Measurements from ENCODE around the gene KTI12.
"Not testable (repeated sequence)": the region's sequence is repeated elsewhere in the genome, so short reads cannot be mapped to it uniquely, and the experiment has no call there.

The KTI12 gene, protein sequence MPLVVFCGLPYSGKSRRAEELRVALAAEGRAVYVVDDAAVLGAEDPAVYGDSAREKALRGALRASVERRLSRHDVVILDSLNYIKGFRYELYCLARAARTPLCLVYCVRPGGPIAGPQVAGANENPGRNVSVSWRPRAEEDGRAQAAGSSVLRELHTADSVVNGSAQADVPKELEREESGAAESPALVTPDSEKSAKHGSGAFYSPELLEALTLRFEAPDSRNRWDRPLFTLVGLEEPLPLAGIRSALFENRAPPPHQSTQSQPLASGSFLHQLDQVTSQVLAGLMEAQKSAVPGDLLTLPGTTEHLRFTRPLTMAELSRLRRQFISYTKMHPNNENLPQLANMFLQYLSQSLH

DNA sequence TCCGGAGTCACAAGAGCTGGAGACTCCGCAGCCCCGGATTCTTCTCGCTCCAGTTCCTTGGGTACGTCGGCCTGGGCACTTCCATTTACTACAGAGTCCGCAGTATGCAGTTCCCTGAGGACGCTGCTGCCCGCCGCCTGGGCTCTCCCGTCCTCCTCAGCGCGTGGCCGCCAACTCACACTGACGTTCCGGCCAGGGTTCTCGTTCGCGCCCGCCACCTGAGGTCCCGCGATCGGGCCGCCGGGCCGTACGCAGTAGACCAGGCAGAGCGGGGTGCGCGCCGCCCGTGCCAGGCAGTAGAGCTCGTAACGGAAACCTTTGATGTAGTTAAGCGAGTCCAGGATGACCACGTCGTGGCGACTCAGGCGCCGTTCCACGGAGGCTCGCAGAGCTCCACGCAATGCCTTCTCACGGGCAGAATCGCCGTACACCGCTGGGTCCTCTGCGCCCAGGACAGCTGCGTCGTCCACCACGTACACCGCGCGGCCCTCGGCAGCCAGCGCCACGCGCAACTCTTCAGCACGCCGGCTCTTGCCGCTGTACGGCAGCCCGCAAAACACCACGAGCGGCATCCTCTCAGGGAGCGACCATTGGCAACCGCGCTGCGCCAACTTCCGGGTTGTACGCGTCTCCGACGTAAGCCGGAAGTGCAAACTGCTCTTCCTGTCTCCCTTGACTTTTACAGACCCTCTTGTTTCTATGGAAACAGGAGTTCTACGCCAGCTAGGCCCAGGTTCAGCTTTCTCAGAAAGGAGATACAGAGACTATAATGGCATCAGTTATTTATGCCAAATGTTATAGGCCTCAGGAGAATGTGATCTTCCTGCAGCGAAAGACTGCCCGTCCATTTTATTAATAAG, at the start of gene KTI12:
Gene KTI12 (minus strand): TSS at position 621 of the 860 bp plus-strand sequence. CDS start 49 bp downstream, at position 572.
- in situ Hi-C loops (cut with HindIII; ENCODE audit: low sequenced_read_pairs) = loop anchor here (5.0 kb wide), 1 partner anchor 46 kb away; no protein-coding TSS in a partner anchor

DNA sequence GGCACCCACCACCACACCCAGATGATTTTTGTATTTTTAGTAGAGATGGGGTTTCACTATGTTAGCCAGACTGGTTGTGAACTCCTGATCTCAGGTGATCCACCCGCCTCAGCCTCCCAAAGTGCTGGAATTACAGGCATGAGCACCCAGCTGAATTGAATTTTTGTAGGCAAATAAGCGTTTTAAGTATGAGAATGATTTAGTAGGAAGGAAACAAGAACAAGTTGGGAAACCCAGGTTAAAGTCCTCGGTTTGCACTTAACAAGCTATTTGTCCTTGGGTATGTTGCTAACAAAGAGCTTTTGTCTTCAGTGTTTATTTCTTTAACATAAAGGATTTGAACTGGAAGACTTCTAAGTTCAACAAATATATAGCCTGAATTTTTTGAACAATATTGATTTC, 46.4 kb upstream of the KTI12 start:
- in situ Hi-C loops (cut with HindIII; ENCODE audit: low sequenced_read_pairs) = no loop called here

DNA sequence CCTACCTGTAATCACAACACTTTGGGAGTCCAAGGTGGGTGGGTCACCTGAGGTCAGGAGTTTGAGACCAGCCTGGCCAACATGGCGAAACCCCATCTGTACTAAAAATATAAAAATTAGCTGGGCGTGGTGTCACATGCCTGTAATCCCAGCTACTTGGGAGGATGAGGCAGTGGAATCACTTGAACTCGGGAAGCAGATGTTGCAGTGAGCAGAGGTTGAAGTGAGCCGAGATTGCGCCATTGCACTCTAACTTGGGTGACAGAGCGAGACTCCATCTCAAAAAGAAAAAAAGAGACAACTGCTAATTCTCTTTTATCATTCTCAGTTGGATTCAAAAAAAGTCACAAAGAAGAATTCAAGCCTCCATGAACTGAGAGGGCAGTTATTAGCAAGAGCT, 43.7 kb upstream of the KTI12 start:
- in situ Hi-C loops (cut with HindIII; ENCODE audit: low sequenced_read_pairs) = not testable (repeated sequence)

DNA sequence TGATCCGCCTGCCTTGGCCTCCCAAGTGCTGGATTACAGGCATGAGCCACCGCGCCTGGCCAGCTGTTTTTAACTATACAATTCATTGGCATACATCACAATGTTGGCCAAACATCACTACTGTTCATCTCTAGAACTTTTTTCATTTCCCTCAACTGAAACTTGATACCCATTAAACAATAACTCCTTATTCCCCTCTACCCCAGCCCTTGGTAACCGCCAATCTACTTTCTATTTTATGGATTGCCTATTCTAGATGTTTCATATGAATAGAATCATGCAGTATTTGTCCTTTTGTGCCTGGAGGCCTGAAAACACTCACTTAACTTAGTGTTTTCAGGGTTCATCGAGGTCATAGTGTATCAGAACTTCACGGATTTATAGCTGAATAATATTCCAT, 38.7 kb upstream of the KTI12 start:
- in situ Hi-C loops (cut with HindIII; ENCODE audit: low sequenced_read_pairs) = no loop called here

DNA sequence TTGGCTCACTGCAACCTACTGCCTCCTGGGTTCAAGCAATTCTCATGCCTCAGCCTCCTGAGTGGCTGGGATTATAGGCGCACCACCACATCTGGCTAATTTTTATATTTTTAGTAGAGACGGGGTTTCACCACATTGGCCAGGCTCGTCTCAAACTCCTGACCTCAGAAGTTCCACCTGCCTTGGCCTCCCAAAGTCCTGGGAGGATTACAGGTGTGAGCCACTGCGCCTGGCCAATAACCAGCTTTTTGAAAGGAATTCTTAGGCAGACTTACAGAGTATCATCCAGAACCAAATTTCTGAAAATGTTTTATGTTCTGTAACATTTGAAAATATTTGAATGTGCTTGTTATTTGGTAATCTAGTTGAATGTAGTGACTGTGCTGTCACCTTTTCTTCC, 37.1 kb upstream of the KTI12 start:
- in situ Hi-C loops (cut with HindIII; ENCODE audit: low sequenced_read_pairs) = no loop called here

DNA sequence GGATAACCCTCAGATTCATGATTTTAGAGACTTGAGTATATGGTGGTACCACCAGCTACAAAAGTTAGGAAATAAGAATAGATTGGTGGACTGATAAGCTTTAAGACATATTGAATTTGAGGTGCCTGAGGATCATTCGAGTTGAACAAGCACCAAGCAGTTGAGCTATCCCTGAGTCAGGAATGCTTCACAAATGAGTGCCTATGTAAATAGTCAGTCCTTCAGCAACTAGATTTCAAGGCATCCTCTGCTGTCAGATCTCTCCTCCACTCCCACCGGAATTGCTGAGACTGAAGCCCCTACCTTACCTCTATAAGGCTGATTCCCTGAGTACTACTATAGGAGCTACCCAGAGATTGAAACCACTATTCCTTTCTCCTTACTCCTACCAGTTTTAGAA, 29.6 kb upstream of the KTI12 start:
- in situ Hi-C loops (cut with HindIII; ENCODE audit: low sequenced_read_pairs) = no loop called here

DNA sequence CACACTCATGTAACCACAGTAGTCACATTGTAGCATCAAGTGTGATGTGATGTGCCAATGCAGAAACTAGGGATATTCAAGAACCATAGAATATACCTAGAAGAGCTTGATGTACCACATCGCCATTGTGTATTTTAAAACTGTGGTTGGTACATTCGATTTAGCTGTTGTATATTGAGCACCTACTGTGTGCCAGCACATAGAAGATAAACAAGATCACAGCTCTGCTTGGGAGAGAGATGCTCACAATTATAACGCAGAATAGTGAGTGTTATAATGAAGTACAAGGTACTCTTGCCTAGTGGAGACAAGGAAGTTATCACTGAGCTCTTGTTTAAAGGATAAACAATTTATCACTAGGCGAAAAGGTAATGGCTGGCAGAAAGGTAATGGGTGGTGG, 27.2 kb upstream of the KTI12 start:
- in situ Hi-C loops (cut with HindIII; ENCODE audit: low sequenced_read_pairs) = no loop called here

DNA sequence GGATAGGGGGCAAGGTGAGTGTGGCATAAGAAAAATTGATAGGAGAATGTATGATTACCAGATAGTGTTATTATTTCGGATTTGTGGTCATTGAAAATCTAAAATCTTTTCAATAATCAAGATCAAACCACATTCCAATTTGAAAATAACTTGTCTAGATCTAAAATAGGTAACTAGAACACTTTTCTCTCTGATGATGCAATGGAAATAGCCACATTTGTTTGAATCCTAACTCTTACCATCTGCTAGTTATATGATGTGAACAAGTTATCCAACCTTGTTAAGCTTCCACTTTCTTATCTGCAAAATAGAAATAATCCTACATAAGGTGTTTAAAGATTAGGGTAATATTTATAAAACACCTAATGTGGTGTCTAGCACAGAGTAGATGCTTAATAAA, 26.3 kb upstream of the KTI12 start:
- in situ Hi-C loops (cut with HindIII; ENCODE audit: low sequenced_read_pairs) = no loop called here

DNA sequence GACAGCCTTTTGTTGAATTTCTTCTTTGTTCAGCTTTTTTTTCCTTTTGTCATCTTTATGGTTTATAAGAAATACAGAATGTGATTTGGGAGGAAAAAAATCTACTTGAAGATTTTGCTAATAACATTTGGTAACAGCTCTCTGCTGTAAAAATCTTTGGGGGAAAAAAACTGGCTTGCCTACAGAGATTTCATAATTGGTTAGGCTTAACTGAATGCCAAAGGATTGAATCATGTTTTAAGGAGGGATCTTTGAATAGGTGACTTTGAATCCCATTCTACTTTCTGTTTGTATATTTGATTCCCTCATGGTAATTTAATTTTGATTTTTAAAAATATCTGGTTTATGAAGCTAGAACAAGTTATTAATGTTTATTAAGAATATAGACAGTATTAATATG, 25.7 kb upstream of the KTI12 start:
- in situ Hi-C loops (cut with HindIII; ENCODE audit: low sequenced_read_pairs) = no loop called here

DNA sequence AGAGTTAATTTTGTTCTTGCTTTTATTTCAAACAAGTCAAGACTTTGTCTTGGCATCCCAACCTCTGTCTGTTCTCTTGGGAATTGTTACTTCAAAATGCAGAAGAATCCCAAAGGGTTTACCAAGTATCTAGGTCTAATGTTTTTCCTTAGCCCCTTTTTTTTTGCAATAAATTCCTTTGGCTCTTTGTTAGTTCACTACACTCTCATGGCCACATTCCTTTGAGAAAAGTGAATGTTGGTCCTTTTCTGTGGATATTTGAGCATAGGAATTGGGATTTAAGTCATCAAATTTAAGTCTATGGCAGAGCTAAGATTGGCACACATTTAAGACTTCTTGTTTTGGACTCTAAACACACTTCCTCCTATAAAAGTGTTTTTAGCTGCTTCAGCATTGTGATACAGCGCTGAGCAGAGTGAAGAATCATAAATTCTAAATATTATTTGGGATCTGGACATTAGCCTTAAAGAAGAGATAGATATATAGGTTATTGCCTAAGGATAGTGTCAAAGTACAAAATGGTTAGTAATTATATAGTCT, 24.3 kb upstream of the KTI12 start:
- in situ Hi-C loops (cut with HindIII; ENCODE audit: low sequenced_read_pairs) = no loop called here

DNA sequence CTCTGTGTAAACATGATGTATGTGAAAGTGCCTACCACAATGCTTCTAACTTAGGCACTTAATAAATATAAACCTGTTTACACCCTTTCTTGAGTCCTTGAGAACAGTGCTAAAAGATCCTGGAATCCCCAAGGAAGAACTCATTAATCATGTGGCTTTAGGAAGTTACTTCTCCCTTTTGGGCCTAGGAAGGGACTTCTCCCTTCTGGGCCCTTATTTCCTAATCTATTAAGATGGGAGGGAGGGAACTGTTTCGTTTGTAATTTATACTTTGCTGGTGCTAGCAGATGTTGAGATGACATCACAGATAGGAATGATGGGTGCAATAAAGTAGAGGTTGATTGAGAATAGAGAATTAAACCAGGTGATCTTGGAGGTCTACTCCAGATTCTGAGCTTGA, 23.6 kb upstream of the KTI12 start:
- in situ Hi-C loops (cut with HindIII; ENCODE audit: low sequenced_read_pairs) = no loop called here

DNA sequence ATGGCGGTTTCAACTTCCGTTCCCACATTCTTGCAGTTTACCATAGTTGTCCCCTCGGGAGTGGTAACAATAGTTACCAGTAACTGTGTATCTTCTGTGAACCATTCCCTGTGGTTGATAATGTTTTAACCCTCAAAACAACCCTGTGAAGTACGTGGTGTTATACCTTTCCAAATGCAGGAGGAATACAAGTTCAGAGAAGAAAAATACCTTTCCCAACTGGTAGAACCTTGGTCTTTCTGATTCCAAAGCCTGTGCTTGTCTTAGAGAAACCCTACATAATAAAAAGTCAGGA, 23.3 kb upstream of the KTI12 start:
- in situ Hi-C loops (cut with HindIII; ENCODE audit: low sequenced_read_pairs) = no loop called here

DNA sequence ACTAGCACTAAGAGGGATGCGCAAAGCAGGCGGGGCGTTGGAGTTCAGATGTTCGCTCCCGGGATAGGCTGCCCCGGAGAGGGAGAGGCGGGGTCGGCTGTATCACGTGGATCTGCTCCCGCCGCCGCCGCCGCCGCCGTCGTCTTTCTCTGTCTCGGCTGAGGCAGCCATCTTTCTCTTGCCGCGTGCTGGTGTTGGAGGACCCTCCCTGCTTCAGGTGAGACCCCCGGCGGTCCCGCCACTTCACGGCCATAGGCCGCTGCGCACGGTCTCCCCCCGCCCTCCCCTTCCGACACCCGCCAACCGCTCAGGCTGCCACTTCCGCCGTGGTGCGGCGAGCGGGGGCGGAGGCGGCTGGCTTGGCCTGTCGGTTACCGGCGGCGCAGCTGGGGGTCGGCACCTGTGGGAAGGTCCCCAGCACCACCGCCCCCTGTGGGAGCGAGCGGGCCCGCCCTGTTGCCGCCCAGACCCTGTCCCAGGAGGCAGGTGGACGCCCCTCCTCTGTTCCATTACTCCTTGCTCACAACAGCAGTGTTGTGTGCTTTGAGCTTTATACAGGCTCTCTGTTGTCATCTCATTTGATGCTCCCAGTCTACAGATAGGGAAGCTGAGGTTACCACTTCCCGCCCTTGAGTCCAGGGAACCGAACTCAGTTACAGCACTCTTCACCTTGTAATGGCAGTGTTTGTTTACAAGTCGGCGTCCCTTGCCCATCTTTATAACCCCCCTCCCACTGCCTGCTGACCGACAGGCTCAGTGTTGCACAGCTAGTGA, 22.7 kb upstream of the KTI12 start, which contains the start of gene BTF3L4:
Gene BTF3L4 (plus strand): TSS at position 133 of the 774 bp plus-strand sequence. CDS start 3,553 bp downstream, outside the sequence.
- in situ Hi-C loops (cut with HindIII; ENCODE audit: low sequenced_read_pairs) = no loop called here

DNA sequence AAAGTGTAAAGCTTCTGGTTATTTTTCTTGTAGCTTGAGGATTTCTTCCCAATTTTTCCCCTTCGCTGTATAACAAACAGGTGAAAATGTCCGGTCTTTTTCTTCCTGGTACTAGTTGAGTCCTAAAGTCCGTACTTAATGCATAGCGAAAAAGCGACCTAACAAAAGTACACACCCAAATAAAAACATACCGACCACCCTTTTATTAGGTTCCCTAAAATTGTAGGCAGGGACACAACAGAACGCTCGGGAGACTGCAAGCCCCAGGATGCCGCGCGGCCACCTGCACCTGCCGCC, 22.2 kb upstream of the KTI12 start:
- in situ Hi-C loops (cut with HindIII; ENCODE audit: low sequenced_read_pairs) = no loop called here

DNA sequence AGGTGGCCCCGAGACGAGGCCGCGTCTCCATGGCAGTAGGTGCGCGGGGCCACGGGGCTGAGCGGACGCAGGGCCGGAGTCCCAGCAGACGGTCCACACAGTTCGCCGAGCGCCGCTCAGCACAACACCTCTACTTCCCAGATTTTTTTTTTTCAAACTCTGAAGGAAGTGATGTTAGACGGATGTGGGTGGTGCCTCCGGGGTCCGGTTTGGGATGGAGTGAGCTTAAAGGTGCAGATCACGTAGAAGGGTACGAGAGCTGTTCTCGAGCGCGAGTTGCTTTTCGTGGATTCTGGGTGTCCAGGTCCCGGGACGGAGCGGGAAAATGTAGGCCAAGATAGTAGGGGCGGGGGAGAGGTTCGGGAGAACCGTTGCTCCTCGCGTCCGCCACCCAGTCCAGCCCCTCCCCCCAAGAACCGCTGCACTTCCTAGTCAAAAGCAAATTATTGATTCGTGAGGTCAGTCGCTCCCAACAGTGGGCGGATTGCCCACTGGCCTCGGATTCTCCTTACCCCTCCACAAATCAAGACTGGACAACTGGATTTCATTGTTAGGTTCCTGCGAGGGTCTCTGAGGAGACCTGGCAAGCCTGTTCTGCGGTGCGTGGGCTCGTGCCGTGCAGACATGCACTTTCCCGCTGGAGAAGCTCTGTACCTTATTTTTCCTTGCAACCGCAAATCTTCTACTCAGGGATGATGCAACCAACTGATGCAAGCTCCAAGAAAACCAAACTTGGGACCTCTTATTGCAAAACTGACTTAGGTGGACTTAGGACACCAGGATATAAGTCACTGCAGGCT, 21.7 kb upstream of the KTI12 start, which contains the start of gene TXNDC12:
Gene TXNDC12 (minus strand): TSS at position 126 of the 800 bp plus-strand sequence. CDS start 95 bp downstream, at position 31.
- in situ Hi-C loops (cut with HindIII; ENCODE audit: low sequenced_read_pairs) = no loop called here

DNA sequence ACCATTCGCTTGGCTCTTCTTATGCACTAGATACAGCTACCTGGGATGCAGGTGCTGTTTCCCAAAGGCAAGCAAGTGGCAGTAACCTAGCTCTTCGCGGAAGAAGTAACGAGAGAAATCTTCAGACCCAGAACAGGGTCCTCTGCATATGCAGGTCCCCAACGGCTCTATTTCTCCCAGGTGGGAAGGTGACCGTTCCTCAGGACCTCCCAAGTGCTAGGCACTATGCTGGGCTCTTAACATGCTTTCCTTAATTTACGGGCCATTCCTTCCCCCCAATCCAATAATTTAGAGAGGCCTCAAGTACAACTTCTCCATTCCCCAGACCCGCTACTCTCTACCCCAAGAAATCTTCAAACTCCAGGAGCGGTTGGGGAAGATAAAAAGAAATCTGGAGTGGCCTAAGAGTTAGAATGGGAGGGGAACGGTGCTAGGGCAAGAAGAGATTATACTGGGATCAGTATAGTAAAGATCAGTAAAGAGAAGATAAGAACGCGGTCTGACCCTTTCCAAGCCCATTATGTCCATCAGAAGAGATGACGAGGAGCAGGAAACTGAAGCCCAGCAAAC, 21.0 kb upstream of the KTI12 start:
- in situ Hi-C loops (cut with HindIII; ENCODE audit: low sequenced_read_pairs) = loop anchor here (5.0 kb wide), 1 partner anchor 107 kb away; no protein-coding TSS in a partner anchor

DNA sequence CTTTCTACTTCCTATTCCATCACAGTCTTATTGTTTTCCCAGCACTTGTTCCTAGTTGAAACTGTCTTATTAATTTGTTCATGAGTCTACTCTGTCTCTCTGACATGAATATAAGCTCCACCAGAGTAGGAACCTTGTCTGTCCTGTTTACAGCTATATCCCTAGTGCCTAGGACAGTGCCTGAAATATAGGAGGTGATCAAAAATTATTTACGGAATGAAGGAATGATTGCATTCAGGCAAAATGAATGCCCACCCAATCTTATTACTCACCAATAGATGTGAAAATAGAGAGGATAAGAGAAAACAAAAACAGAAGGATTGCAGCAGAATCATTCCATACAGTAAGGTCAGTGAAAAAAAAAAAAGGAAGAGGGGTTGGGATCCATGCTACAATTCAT, 20.3 kb upstream of the KTI12 start:
- in situ Hi-C loops (cut with HindIII; ENCODE audit: low sequenced_read_pairs) = loop anchor here (5.0 kb wide), 1 partner anchor 107 kb away; no protein-coding TSS in a partner anchor

DNA sequence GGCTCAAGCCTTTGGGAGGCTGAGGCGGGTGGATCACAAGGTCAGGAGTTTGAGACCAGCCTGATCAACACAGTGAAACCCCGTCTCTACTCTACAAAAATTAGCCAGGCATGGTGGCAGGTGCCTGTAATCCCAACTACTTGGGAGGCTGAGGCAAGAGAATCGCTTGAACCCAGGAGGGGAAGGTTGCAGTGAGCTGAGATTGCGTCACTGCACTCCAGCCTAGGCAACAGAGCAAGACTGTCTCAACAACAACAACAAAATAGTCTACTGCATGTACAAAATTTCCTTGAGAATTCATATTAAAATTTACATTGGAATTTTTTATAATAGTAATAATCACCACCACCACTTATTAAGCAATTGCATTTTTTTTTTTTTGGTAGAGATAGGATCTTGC, 15.7 kb upstream of the KTI12 start:
- in situ Hi-C loops (cut with HindIII; ENCODE audit: low sequenced_read_pairs) = not testable (repeated sequence)

DNA sequence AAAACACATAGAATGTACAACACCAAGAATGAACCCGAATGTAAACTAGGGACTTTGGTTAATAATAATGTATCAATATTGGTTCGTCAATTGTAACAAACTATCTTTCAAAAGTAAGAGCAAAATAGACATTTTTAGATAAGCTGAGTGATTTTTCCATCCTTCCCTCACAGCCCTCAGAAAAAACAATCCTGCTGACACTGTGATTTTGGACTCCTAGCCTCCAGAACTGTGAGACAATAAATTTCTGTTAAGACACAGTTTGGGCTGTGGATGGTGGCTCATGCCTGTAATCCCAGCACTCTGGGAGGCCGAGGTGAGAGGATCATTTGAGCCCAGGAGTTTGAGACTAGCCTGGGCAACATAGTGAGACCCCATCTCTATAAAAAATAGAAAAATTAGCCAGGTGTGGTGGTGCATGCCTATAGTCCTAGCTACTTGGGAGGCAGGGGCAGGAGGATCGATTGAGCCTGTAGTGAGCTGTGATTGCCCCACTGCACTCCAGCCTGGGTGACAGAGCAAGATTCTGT, 12.1 kb upstream of the KTI12 start:
- in situ Hi-C loops (cut with HindIII; ENCODE audit: low sequenced_read_pairs) = not testable (repeated sequence)

DNA sequence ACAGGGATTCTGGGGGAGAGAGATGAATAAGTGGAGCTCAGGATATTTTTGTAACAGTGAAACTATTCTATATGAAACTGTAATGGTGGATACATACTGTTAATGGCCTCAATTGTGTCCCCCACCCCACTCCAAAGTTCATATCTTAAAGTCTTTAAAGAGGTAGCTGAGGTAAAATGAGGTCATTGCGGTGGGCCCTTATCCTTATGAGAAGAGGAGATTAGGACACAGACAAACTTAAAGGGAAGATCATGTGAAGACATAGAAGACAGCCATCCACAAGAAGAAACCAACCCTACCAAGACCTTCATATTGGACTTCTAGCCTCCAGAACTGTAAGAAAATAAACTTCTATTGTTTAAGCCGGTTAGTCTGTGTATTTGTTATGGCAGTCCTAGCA, 11.6 kb upstream of the KTI12 start:
- in situ Hi-C loops (cut with HindIII; ENCODE audit: low sequenced_read_pairs) = no loop called here
